Measurements from ENCODE around the gene DHRS13.
"Not testable (repeated sequence)": the region's sequence is repeated elsewhere in the genome, so short reads cannot be mapped to it uniquely, and the experiment has no call there.

DHRS13 gene

DNA sequence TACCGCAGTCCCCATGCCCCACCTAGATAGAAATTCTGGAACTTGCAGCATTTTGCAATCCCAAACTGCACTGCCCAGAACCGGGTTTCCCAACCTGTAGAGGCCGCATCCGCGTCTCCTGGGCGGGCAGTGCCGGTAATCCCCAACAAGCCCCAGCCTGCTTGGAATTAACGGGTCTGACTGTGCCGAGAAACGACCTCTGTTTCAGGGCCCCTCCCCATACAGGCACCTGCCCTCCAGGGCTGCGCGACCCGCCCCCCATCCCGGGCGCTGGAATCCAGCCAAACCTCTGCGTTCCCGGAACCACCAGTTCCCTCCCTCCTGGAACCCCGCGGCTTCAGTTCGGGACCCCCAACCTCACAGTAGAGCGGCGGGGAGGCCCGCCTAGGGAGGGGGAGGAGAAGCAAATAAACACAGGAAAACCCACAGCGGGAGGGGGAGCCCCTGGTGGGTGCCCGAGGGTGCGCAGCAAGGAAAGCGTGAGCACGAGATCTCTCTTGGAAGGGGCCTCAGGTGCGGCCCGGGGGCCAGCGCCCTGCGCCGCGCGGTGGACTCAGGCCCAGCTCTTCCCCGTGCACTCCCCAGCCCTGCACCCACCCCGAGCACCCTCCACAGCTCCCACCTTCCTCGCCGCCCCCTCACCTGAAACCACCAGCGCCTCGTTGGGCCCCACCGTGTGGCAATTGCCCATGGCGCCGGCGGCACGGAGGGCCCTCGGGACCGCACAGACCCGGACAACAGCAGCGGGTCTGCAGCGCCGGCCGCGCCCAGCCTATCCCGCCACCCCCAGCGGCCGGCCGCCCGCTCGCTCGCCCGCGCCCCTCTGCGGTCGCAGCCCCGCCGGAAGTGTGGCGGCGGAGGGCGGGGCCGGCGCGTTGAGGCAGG lies 5.8 kb downstream of the DHRS13 start, which contains the start of gene FLOT2:
Gene FLOT2, minus strand, starts transcription at position 850 of the 885 bp plus-strand sequence. Its CDS starts 159 bp downstream, at position 691.
- no peak for DNase-seq (ENCODE audit: low read depth)
- H3K4me3 ChIP-seq (ENCODE audit: low read length): peak within 1 kb of the TSS; percentile 78
- TF ChIP-seq, protein P1, sequence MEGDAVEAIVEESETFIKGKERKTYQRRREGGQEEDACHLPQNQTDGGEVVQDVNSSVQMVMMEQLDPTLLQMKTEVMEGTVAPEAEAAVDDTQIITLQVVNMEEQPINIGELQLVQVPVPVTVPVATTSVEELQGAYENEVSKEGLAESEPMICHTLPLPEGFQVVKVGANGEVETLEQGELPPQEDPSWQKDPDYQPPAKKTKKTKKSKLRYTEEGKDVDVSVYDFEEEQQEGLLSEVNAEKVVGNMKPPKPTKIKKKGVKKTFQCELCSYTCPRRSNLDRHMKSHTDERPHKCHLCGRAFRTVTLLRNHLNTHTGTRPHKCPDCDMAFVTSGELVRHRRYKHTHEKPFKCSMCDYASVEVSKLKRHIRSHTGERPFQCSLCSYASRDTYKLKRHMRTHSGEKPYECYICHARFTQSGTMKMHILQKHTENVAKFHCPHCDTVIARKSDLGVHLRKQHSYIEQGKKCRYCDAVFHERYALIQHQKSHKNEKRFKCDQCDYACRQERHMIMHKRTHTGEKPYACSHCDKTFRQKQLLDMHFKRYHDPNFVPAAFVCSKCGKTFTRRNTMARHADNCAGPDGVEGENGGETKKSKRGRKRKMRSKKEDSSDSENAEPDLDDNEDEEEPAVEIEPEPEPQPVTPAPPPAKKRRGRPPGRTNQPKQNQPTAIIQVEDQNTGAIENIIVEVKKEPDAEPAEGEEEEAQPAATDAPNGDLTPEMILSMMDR (conservative IDR thresholded peaks at IDR 0.05; ENCODE audit: low read depth, low read length): peak; percentile 30

DNA sequence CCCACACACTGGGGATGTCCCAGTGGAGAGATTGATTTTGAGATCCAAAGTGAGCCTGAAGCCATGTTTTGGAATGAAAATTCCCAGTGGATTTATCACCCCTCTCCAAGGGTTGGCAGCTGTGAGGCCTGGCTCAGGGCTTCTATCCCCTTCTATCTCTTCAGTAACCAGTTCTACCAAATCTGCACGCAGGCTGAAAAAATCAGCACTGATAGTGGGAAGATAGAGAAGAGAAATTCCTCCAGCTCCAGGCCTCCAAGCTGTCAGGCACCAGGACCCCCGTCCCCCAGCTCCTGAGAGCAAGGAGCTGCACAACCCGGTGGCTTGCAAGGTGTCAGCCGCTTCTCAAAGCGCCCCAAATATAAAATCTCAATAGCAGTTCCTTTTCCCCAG lies 6.4 kb downstream of the DHRS13 start:
- TF ChIP-seq, protein P1 (conservative IDR thresholded peaks at IDR 0.05; ENCODE audit: low read depth, low read length): no peak
- no peak for DNase-seq (ENCODE audit: low read depth)
- peak overlapping the region; percentile 78 for H3K4me3 ChIP-seq (ENCODE audit: low read length)

DNA sequence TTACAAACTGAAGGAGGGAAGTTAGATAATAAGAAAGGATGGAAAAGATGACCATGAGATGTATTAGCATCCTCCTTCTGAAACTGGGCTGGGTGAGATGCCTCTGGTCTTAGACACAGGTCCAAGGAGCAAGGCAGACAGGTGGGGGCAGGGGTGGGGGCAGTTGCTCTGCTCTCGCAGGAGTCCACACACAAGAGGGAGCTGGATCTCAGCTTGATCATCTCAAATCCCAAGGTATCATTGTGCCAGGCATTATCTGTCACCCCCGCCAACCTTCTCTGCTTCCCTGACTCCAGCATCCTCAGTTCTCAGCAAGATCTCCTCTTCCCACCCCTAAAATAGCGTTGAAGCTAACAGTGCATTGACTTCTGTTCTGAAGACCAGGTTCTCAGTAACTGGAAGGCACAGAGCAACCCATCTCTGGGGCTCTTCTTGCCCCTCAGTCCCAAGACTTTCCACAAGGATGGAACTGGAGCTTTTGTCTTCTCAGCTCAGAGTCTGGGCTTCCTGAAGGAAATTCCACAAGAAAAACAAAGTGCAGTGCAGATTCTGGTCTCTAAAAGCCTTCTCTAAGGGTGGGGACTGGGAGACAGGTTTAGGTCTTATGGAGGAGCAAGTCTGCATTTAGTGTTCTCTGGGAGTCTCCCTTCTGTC lies 7.0 kb downstream of the DHRS13 start:
- DNase-seq (ENCODE audit: low read depth): no peak
- TF ChIP-seq, protein P1 (conservative IDR thresholded peaks at IDR 0.05; ENCODE audit: low read depth, low read length): no peak

DNA sequence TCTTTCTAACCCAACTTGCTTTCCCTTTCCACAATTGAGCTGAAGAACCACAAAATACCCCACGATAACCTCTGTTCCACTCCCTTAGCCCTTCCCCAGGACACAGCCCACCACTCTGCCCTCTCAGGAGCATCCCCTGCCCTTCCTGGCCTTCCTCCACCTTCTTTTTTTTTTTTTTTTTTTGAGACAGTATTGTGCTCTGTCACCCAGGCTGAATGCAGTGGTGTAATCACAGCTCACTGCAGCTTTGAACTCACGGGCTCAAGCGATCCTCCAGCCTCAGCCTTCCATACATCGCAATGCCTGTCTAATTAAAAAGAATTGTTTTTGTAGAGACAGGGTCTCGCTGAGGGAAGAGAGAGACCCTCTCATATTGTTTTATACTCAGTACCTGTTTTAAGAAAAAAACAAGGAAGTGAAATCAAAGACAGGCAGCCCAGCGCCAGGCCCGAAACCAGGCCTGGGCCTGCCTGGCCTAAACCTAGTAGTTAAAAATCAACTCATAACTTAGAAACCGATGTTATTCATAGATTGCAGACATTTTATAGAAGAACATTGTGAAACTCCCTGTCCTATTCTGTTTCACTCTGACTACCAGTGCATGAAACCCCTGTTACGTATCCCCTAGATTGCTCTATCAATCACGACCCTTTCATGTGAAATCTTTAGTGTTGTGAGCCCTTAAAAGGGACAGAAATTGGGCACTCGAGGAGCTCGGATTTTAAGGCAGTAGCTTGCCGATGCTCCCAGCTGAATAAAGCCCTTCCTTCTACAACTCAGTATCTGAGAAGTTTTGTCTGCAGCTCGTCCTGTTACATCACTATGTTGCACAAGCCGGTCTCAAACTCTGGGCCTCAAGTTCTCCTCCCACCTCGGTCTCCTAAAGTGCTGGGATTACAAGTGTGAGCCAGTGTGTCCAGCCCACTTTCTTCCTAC lies 9.4 kb downstream of the DHRS13 start:
- H3K4me3 ChIP-seq (ENCODE audit: low read length); DNase-seq (ENCODE audit: low read depth): not testable (repeated sequence)

More for the DNA sequence above, 7.0 kb downstream of the DHRS13 start:
- peak overlapping the region; percentile 78 for H3K4me3 ChIP-seq (ENCODE audit: low read length)

DNA sequence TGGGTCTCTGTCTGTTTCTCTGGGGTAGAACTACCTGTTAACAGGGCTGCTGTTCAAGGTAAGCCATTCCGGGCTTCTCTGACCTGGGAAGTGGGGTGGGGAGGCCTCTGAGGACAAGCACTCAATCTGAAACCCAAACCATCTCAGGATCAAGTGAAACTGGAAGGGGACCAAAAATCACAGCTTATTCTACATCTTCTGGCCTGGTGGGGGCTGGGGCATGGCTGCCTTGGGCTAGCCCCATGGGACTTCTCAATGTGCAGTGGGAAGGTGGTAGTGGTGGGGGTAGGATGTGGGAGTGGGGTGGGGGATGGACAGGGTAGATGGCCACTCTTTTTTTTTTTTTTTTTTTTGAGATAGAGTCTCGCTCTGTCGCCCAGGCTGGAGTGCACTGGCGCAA lies 10.9 kb downstream of the DHRS13 start:
- TF ChIP-seq, protein P1 (conservative IDR thresholded peaks at IDR 0.05; ENCODE audit: low read depth, low read length): no peak
- no peak for DNase-seq (ENCODE audit: low read depth)
- H3K4me3 ChIP-seq (ENCODE audit: low read length): no peak overlapping the region

DNA sequence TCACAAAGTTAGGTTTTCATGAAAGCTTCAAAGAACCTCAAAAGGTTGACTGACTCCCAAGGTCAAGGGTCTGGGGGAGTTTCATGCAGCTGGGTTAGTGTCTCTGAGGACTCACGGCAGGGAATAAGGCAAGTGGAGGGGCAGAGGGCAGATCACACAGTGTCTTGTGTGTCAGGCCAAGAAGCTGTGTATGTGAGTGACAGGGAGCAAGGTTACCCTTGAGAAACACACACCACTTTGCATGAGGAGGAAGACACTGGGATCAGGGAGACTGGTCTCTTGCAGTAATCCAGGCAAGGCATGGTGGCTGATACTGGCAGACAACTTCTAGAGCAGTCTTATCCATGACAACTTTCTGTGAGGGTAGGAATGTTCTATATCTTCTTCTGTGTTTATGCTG lies 11.7 kb downstream of the DHRS13 start:
- TF ChIP-seq, protein P1 (conservative IDR thresholded peaks at IDR 0.05; ENCODE audit: low read depth, low read length): no peak
- no peak for DNase-seq (ENCODE audit: low read depth)
- H3K4me3 ChIP-seq (ENCODE audit: low read length): no peak overlapping the region

DNA sequence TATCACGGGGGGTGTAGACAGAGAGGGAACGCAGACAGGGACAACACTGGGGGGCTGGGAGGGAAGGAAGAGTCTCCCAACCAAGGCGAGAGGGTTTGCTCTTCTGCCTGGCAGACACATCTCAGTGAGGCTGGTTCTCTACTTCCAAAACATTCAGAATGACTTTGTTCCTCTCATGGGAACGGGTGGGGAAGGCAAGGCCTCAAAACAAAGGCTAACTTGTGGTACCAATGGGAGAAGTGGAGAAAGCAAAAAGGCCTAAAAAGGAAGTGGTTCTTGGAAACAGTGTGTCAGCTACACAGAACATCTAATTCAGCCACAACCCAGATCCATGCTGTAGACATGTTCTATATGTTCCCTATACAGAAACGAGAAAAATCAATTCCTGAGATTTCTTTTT lies 12.9 kb downstream of the DHRS13 start:
- no peak overlapping the region for H3K4me3 ChIP-seq (ENCODE audit: low read length)
- TF ChIP-seq, protein P1 (conservative IDR thresholded peaks at IDR 0.05; ENCODE audit: low read depth, low read length): no peak
- DNase-seq (ENCODE audit: low read depth): no peak

All from retinal pigment epithelial cell (primary cell).